ENCODE results near the gene PIGL.
"Not testable (repeated sequence)": the region's sequence is repeated elsewhere in the genome, so short reads cannot be mapped to it uniquely, and the experiment has no call there.

Gene PIGL

DNA sequence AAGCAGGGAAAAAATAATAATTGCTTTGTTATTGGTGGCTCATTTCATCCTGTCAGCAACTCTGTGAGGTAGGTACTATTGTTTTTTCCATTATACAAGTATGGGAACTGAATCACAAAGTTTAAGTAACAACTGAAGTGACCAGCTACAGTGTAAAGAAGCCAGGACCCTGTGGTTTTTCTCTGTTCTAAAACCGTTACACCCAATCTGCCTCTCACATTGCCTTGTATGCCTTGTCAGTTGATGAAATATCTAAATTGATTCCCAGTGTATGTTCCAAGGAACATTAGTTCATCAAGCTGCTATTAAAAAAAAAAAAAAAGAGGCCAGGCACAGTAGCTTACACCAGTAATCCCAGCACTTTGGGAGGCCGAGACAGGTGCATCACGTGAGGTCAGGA, 5.4 kb downstream of the PIGL start:
- no peak for DNase-seq

- DNase-seq, result not testable (repeated sequence)
Measured at GRCh38 chr17:16229912-16230561, 13.0 kb downstream of the PIGL start.

GRCh38 chr17:16232391-16232790, 15.4 kb downstream of the PIGL start:
- DNase-seq, result no peak

GRCh38 chr17:16239931-16240330, 22.9 kb downstream of the PIGL start:
- DNase-seq, result no peak

GRCh38 chr17:16241906-16242399, 24.9 kb downstream of the PIGL start:
- DNase-seq, result no peak

GRCh38 chr17:16243385-16243784, 26.4 kb downstream of the PIGL start:
- no peak for DNase-seq

DNA sequence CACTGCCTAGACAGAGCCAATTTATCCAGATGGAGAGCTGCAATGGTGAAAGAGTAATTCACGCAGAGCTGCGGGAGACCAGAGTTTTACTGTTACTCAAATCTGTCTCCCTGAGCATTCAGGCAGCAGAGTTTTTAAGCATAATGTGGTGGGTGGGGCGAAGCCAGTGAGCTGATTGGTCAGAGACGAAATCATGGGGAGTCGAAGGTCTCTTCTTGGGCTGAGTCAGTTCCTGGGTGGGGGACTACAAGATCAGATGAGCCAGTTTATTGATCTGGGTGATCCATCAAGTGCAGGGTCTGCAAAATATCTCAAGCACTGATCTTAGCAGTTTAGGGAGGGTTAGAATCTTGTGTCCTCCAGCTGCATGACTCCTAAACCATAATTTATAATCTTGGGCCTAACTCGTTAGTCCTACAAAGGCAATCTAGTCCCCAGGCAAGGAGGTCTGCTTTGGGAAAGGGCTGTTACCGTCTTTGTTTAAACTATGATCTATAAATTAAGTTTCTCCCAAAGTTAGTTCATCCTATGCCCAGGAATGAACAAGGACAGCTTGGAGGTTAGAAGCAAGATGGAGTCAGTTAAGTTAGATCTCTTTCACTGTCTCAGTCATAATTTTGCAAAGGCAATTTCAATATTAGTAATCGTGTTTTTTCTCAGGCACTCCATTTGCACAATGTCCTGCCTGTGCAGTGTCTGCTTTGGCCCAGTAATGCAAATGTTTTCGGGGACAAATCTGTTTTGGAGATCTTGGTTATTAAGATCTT, 27.0 kb downstream of the PIGL start:
- DNase-seq, result no peak

DNA sequence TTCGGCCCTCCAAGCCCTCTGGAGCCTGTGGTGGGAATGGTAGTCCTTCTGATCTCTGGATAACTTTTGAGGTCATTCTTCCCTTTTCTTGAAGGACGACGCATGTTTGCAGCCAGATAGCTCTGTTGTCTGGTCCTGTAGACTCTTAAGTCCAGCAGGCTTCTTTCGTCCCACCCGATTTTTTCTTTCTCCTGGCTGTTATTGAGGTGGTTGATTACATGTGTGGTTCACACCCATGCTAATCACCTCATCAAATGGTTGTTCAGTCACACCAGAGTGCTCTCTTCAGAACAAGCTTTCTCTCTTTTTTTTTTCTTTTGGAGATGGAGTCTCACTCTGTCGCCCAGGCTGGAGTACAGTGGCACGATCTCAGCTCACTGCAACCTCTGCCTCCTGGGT, 30.6 kb downstream of the PIGL start:
- no peak for DNase-seq

GRCh38 chr17:16250635-16251034, 33.6 kb downstream of the PIGL start:
- DNase-seq, result no peak

DNA sequence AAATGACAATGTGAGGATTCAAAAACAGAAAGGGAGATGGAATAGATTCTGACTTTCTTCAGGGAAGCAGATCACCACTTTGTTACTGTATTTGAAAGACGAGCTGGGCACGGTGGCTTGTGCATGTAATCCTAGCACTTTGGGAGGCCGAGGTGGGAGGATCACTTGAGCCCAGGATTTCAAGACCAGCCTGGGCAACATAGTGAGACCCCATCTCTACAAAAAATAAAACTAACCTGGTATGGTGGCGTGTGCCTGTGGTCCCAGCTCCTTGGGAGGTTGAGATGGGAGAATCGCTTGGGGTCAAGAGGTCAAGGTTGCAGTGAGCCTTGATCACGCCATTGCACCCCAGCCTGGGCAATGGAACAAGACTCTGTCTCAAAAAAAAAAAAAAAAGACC, 34.0 kb downstream of the PIGL start:
- no peak for DNase-seq

GRCh38 chr17:16251556-16251955, 34.5 kb downstream of the PIGL start:
- DNase-seq, result no peak

DNA sequence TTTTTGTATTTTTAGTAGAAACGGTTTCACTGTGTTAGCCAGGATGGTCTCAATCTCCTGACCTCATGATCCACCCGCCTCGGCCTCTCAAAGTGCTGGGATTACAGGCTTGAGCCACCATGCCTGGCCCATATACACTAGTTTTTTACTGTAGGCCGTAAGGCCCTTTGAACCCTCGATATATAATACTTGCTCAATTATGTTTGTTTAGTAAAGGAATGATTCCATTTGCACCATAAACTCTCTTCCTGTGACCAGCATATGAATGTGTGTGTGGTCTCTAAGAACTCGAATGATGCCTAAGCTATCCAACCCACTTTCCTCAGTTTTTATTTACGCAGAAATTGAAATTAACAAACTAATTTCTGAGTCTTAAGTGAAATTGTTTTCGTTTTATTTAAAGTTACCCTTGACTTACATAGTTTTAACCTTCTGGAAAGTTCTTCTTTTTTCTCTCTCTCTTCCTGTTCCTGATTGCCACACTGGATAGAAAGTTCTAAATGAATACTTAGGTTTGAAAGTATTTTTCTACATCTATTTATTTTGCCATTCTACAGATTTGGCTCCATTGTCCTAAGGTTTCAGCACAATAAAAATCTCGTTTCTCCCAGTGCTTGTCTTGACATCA, 37.9 kb downstream of the PIGL start:
- no peak for DNase-seq

GRCh38 chr17:16255481-16255921, 38.5 kb downstream of the PIGL start:
- DNase-seq, result no peak

DNA sequence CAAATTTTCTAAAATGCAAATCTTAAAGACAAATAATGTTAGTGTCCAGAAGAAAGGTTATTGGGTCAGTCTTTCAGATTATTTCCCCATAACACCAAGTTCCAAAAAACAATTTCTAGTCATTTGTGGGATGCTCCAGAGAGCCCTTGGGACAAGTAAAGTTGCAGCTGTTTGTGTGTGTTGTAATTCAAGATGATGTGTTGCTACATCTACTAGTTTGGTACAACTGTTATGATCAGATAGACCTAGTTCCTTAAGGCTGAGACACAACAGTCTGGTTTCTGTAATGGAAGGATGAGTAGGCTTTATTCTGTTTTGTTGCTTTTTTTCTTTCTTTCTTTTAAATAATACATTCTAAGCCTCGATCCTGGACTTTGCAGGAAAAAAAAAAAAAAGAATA, 41.9 kb downstream of the PIGL start:
- DNase-seq, result no peak

DNA sequence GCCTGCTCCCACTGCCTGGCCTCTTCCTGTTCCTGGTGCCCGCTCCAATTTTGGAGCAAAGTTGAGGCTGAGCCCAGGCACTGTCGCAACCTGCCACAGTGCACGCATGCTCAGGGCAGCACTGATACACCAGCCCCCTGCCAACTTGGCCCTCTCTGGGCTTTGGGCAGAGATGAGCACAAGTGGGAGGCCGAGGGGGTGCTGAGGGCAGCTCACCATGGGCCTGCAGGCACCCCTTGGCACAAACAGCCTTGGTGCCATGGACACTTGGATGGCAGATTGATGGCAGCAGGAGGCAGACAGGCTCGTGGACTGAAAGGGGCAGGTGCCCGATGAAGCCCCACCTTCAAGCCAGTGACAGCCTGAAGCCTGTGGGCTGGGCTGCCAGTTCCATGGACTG, 42.9 kb downstream of the PIGL start:
- no peak for DNase-seq

DNA sequence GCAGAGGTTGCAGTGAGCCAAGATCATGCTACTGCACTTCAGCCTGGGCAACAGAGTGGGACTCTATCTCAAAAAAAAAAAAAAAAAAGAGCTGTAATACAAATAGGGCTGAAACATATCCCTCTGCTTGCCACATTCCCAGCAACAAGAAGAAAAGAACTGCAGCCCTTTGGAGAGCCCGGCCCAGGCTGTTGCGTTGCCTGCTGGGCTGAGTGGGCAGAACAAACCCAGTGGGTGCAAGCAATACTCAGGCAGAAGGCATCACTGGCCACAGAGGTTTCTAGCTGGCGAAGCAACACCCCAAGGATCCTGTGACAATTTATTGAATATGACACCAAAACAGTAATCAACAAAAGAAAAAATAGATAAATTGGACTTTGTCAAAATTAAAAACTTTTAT, 44.0 kb downstream of the PIGL start:
- no peak for DNase-seq

DNA sequence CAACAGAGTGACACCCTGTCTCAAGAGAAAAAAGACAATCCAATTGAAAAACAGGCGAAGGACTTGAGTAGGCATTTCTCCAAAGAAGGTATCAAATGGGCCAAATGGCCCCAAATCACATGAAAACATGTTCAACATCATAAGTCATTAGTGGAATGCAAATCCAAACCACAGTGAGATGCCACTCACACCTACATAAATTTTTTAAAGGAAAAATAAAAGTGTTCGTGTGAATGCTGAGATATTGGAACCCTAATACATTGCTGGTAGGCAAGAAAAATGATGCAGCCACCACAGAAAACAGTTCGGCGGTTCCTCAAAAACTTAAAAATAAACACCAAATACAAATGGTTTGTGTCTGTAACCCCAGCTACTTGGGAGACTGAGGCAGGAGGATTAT, 45.2 kb downstream of the PIGL start:
- no peak for DNase-seq

GRCh38 chr17:16267174-16267573, 50.2 kb downstream of the PIGL start:
- DNase-seq, result no peak

DNA sequence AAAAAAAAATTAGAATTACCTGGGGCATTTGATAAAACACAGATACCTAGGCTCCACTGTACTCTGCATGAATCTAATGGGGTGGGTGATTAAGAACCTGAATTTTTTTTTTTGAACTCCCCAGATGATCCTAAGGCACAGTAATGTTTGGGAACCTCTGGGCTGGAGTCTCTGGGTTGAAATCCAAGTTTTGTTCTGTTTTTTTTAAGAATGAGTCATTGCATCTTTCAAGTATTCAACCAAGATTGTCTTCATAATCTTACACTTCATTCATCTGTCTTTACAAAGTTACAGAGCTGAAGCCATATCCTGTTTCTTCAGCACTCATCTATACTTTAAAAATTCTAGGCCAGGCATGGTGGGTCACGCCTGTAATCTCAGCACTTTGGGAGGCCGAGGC, 52.6 kb downstream of the PIGL start:
- no peak for DNase-seq

DNA sequence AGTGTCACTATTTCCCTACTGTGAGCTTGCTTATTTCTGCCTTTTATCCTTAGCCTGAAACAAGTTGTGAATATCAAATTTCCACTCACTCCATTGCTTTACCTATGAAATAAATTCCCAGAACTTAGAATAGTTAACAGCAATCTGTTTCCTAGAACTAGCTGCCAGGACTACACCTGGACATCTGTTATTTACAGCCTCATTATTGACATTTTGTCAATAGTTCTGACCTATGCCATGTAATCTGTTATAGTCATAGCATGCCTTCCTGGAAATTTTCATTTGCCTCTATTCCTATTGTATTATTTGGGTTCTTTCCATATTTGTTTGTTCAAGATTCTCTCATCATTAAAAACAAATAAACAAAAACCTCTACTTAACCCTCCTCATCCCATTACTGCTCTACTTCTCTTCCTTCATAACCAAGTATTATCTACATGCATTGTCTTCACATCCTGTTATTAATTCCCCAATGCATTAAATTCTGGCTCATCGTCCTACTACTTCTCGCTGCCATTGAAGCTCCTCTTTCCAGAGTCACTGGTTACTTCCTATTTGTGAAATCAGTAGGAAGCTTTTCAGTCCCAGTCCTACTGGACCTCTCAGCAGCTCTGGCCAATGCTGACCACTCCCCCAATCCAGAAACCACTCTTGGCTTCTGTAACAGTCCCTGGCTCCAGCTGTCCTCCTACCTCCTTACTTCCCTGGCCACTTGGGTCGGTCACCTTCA, 55.3 kb downstream of the PIGL start:
- DNase-seq, result no peak

- DNase-seq, result no peak
Measured at GRCh38 chr17:16273499-16273898, 56.5 kb downstream of the PIGL start.

DNA sequence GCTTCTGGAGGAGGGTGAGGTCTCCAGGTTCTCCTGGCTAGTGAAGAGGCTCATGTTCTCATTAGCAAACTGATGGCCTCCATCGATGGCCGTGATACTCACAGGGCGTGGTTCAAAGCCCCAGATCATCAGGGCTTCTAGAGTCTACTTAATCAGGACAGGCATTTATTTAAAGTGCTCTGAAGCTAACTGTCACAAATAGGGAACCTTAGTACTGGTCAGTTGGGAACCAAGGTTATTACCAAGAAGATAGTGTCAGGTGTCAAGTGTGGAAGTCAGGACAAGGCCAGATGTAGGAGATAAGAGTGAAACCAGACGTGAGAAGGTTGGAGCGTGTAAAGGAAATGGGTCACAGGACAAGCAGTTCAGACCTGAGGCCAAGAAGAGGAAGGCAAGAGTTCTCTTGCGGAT, 56.9 kb downstream of the PIGL start:
- no peak for DNase-seq

GRCh38 chr17:16275024-16275423, 58.0 kb downstream of the PIGL start:
- no peak for DNase-seq

Measured in 8988T (cell line).